ENCODE measurements around the gene OSM. TPM values are rescaled to one million over a fixed set of nuclear protein-coding genes. Genes with fewer than 3 reads are reported as not detected.
A peak's percentile ranks its signal among the peaks of the same experiment; 100 is the strongest.

The OSM gene
- total RNA-seq, 1 experiment from 2014 or later = not detected

GRCh38 chr22:30310881-30311771, 44.5 kb upstream of the OSM start:
- ChIA-PET CTCF (no interaction called here), POLR2A (ENCODE audit: unreplicated experiment) (no interaction called here)
- H3F3A ChIP-seq (ENCODE audit: low read length, unreplicated experiment) = no peaks in the 10 kb centered on the region
- peak overlapping the region; percentile 76 for H3K4me2 ChIP-seq (ENCODE audit: low read length)
- TF ChIP-seq CTCF (conservative IDR thresholded peaks at IDR 0.05; ENCODE audit: low read depth, low read length) (no peak), EZH2phosphoT487 (IDR thresholded peaks at IDR 0.05; ENCODE audit: borderline replicate concordance, low read length) (no peak)
- no peaks in the 10 kb centered on the region for H4K20me1 ChIP-seq (ENCODE audit: low read length)
- intact Hi-C loops (cut with micrococcal nuclease) = no loop called here
- H3K79me2 ChIP-seq (ENCODE audit: low read length) = peaks cover 77% of the 10 kb centered on the region
- no peaks in the 10 kb centered on the region for H3K9me3 ChIP-seq (ENCODE audit: low read length)
- DNase-seq = peak; percentile 58
- H3K27me3 ChIP-seq (ENCODE audit: low read length) = no peaks in the 10 kb centered on the region
- H3K9ac ChIP-seq (ENCODE audit: low read length) = peak overlapping the region; percentile 54
- no peak overlapping the region for H2AFZ ChIP-seq (ENCODE audit: low read length)
- H3K4me1 ChIP-seq (ENCODE audit: insufficient read depth, low read length) = peaks cover 66% of the 10 kb centered on the region
- peak overlapping the region; percentile 23; the same call in 1 of the 2 replicates for H3K4me3 ChIP-seq (ENCODE audit: low read length)
- peak; percentile 82 for ATAC-seq
- H3K27ac ChIP-seq (ENCODE audit: low read length) = peak overlapping the region; percentile 91
- no peaks in the 10 kb centered on the region for H3K9me2 ChIP-seq (replicated peaks; ENCODE audit: low read length)
- no TSS peak for BruUV-seq (replicated peaks)
- no peaks in the 10 kb centered on the region for H3K36me3 ChIP-seq (ENCODE audit: low read depth, low read length)

- ChIA-PET POLR2A (ENCODE audit: unreplicated experiment) (no interaction called here), CTCF (interaction anchor here (0.6 kb wide), 1 partner anchor 17 kb away, joined by 4 read pairs; no protein-coding TSS in a partner anchor)
- Histone ChIP-seq H3F3A (ENCODE audit: low read length, unreplicated experiment) (peaks cover 5% of the 10 kb centered on the region), H2AFZ (ENCODE audit: low read length) (no peak overlapping the region), H3K79me2 (ENCODE audit: low read length) (peaks cover 74% of the 10 kb centered on the region), H3K27ac (ENCODE audit: low read length) (no peak overlapping the region), H3K9me3 (ENCODE audit: low read length) (no peaks in the 10 kb centered on the region), H3K9me2 (replicated peaks; ENCODE audit: low read length) (no peaks in the 10 kb centered on the region), H3K4me3 (ENCODE audit: low read length) (no peak overlapping the region), H4K20me1 (ENCODE audit: low read length) (no peaks in the 10 kb centered on the region), H3K27me3 (ENCODE audit: low read length) (no peaks in the 10 kb centered on the region), H3K36me3 (ENCODE audit: low read depth, low read length) (no peaks in the 10 kb centered on the region), H3K9ac (ENCODE audit: low read length) (no peak overlapping the region), H3K4me1 (ENCODE audit: insufficient read depth, low read length) (peaks cover 74% of the 10 kb centered on the region), H3K4me2 (ENCODE audit: low read length) (no peak overlapping the region)
- no TSS peak for BruUV-seq (replicated peaks)
- intact Hi-C loops (cut with micrococcal nuclease) = no loop called here
- no peak for ATAC-seq
- no peak for DNase-seq
- TF ChIP-seq EZH2 (IDR thresholded peaks at IDR 0.05; ENCODE audit: low read length, unreplicated experiment) (no peak), CTCF (conservative IDR thresholded peaks at IDR 0.05; ENCODE audit: low read depth, low read length) (no peak), EZH2phosphoT487 (IDR thresholded peaks at IDR 0.05; ENCODE audit: borderline replicate concordance, low read length) (no peak)
These were observed 43.5 kb upstream of the OSM start for GRCh38 chr22:30309951-30310741.
